NCI-H2029 treated with DMSO at 0.1 percent for 48 hours (cell line): ENCODE measurements around the gene FIS1.
A peak's percentile ranks its signal among the peaks of the same experiment; 100 is the strongest.
"Not testable (repeated sequence)": the region's sequence is repeated elsewhere in the genome, so short reads cannot be mapped to it uniquely, and the experiment has no call there.

Source experiments
- DNase-seq: peaks from one replicate; lab custom pipeline; 2025; lab: John Stamatoyannopoulos, UW

Gene FIS1

GRCh38 chr7:101244375-101245146 is at the start of gene FIS1:
Gene FIS1, minus strand, starts transcription at chr7:101245081. Its CDS starts 77 bp downstream, at chr7:101245004.
- peak; percentile 90 for DNase-seq

- DNase-seq: no peak
Observed at GRCh38 chr7:101294039-101294831, 49.4 kb upstream of the FIS1 start.

GRCh38 chr7:101293069-101294021 is 48.5 kb upstream of the FIS1 start:
- DNase-seq: not testable (repeated sequence)

GRCh38 chr7:101292566-101292965 is 47.7 kb upstream of the FIS1 start:
- DNase-seq: not testable (repeated sequence)

- DNase-seq: peak; percentile 3
Observed at GRCh38 chr7:101290186-101291037, 45.5 kb upstream of the FIS1 start.

GRCh38 chr7:101289687-101290086 is 44.8 kb upstream of the FIS1 start:
- not testable (repeated sequence) for DNase-seq

- no peak for DNase-seq
Observed at GRCh38 chr7:101288439-101288838, 43.6 kb upstream of the FIS1 start.

GRCh38 chr7:101287032-101287431 is 42.2 kb upstream of the FIS1 start:
- DNase-seq: no peak

- peak; percentile 12 for DNase-seq
Observed at GRCh38 chr7:101285880-101286279, 41.0 kb upstream of the FIS1 start.

GRCh38 chr7:101285171-101285570 is 40.3 kb upstream of the FIS1 start:
- DNase-seq: no peak

- not testable (repeated sequence) for DNase-seq
Observed at GRCh38 chr7:101280912-101281311, 36.0 kb upstream of the FIS1 start.

GRCh38 chr7:101278461-101279292 is 33.8 kb upstream of the FIS1 start:
- DNase-seq: no peak

- DNase-seq: no peak
Observed at GRCh38 chr7:101277155-101277554, 32.3 kb upstream of the FIS1 start.

GRCh38 chr7:101273206-101273605 is 28.3 kb upstream of the FIS1 start:
- DNase-seq: no peak

- no peak for DNase-seq
Observed at GRCh38 chr7:101271021-101271420, 26.1 kb upstream of the FIS1 start.

- no peak for DNase-seq
Observed at GRCh38 chr7:101269664-101270063, 24.8 kb upstream of the FIS1 start.

- no peak for DNase-seq
Observed at GRCh38 chr7:101265622-101266516, 21.0 kb upstream of the FIS1 start.

GRCh38 chr7:101264102-101264706 is 19.3 kb upstream of the FIS1 start:
- DNase-seq: not testable (repeated sequence)
